GM12878 (cell line): ENCODE measurements around the gene SMC3. TPM values are rescaled to one million over a fixed set of nuclear protein-coding genes. Genes with fewer than 3 reads are reported as not detected.

Experiments
- BCL11A ChIP-seq: IDR thresholded peaks from 2 replicates; pipeline ENCODE4 v1.6.1; 2011; ENCODE audit warnings: low read depth, low read length
- EED ChIP-seq: sonication (generic); IDR thresholded peaks from 2 replicates; pipeline ENCODE4 v1.6.1; 2016; ENCODE audit warnings: antibody characterized with exemption, low read depth
- GABPA ChIP-seq: IDR thresholded peaks from 2 replicates; pipeline ENCODE4 v1.6.1; 2014; ENCODE audit warnings: antibody characterized with exemption, low read depth, mild to moderate bottlenecking, inconsistent platforms
- SMARCA5 ChIP-seq: fragments of 450-650 bp; IDR thresholded peaks from 2 replicates; pipeline ENCODE4 v1.6.1; 2017; ENCODE audit warnings: mild to moderate bottlenecking
- polyA plus RNA-seq, 11 experiments: library from polyadenylated mRNA; depleted of rRNA in 4 of 11; unstranded in 6 of 11; stranded (reverse) in 5 of 11; fragments of >200 nt; fragmentation: Nextera tagmentation in 4 of 11; fragmentation: Illumina TruSeq in 1 of 11; extraction: Ambion mirVana in 4 of 11; extraction: Trizol in 1 of 11; gene quantifications; 1 replicate in 1 of 11; 2 replicates in 10 of 11; pipeline versions ENCODE4 v1.2.1 to v1.2.3, GENCODE V29; 2011 to 2016; ENCODE audit warnings: inconsistent platforms in 2 of 11, missing spikeins in 2 of 11, low read depth in 1 of 11
- total RNA-seq, 4 experiments: library from RNA; depleted of rRNA in 3 of 4; stranded (reverse); fragments of >200 nt in 3 of 4; fragmentation: Illumina TruSeq in 1 of 4; extraction: Trizol in 1 of 4; gene quantifications; 2 replicates each; pipeline versions ENCODE4 v1.2.1 to v1.2.3, GENCODE V29; 2013 to 2021
- TF ChIP-seq, protein P1 (sequence below): IDR thresholded peaks from 2 replicates; pipeline ENCODE4 v1.6.1; 2011; ENCODE audit warnings: low read depth, mild to moderate bottlenecking, low read length, moderate library complexity, borderline replicate concordance; ENCODE audit errors: extremely low read depth
- TF ChIP-seq, protein P2 (sequence below): IDR thresholded peaks from 2 replicates; pipeline ENCODE4 v1.6.1; 2011; ENCODE audit warnings: low read depth, low read length, improper control_type of control experiment, borderline replicate concordance
- TF ChIP-seq, protein P3 (sequence below): fragments of 450-650 bp; formaldehyde crosslinking; IDR thresholded peaks from 2 replicates; pipeline ENCODE4 v1.4.0; 2022; ENCODE audit warnings: mild to moderate bottlenecking, moderate library complexity
- TF ChIP-seq, protein P4 (sequence below): fragments of 450-650 bp; IDR thresholded peaks from 2 replicates; pipeline ENCODE4 v1.6.1; 2017; ENCODE audit warnings: antibody characterized with exemption, mild to moderate bottlenecking, moderate library complexity
- TF ChIP-seq, protein P5 (sequence below): fragments of 450-650 bp; IDR thresholded peaks from 2 replicates; pipeline ENCODE4 v1.6.1; 2018; ENCODE audit warnings: borderline replicate concordance, mild to moderate bottlenecking; ENCODE audit not compliant: partially characterized antibody
- TF ChIP-seq, protein P6 (sequence below), 3 experiments: IDR thresholded peaks in 2 of 3; conservative IDR thresholded peaks in 1 of 3; 2 replicates each; pipeline ENCODE4 v1.5.1; 2011; ENCODE audit warnings: low read depth in 3 of 3, low read length in 3 of 3, mild to moderate bottlenecking in 3 of 3, control low read depth in 2 of 3, moderate library complexity in 2 of 3, inconsistent platforms in 1 of 3, mixed read lengths in 1 of 3; ENCODE audit not compliant: control insufficient read depth in 2 of 3, insufficient read depth in 1 of 3; ENCODE audit errors: extremely low read depth in 1 of 3
- TF ChIP-seq, protein P7 (sequence below): fragments of 450-650 bp; IDR thresholded peaks from 2 replicates; pipeline ENCODE4 v1.6.1; 2017; ENCODE audit warnings: borderline replicate concordance

The SMC3 gene
- total and polyA plus RNA-seq, 10 of the 15 experiments (the other 5 are each of a cell fraction or from before 2014, with no cell fraction given): 30.4 to 123 (median 48.3) TPM

DNA sequence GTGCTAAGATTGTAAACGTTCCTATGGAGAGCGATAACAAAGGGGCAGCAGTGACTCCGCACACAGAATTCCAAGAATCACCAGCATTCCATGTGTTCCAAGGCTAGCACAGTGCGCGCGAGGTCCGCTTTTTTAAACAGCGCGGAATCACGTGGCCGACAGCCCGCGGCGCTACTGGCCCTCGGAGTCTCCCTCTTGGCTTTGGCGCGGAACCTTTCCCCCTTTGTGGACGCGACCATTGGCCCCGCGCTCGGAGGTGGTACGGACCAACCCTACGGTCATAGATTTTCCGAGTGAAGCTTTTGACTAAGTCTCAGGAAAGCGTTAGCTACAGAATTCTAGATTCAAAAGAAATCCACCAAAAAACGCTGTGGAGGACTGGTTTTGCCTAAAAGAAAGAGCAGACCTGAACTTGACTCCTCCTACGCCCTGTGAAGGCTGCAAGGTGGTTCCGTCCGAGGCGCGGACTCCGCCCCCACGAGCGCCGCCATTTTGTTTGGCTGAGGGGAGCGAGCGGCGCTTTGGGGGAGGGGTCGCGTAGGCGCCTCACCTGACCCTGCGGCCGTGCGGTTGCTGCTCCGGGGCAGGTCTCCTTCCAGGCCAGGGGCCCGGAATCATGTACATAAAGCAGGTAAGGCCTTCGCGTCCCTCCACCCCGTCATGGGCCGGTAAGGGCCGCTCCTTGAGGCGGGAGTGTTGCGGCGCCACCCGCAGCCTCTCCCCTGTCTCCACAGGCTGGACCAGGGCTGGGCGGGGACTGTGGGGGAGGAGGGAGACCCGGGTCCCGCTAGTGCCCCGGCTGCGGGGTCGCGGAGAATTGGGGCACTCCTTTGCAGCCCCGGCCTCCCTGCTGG lies at the start of gene SMC3 (continued):
- TF ChIP-seq, protein P1, sequence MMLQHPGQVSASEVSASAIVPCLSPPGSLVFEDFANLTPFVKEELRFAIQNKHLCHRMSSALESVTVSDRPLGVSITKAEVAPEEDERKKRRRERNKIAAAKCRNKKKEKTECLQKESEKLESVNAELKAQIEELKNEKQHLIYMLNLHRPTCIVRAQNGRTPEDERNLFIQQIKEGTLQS: peak; percentile 74; the same call in 1 of the 2 replicates
- TF ChIP-seq GABPA (no peak), EED (peak; percentile 52), SMARCA5 (no peak), BCL11A (0 out of 2 replicates have a peak, but pooled peaks have one; percentile 13)
- TF ChIP-seq, protein P2, sequence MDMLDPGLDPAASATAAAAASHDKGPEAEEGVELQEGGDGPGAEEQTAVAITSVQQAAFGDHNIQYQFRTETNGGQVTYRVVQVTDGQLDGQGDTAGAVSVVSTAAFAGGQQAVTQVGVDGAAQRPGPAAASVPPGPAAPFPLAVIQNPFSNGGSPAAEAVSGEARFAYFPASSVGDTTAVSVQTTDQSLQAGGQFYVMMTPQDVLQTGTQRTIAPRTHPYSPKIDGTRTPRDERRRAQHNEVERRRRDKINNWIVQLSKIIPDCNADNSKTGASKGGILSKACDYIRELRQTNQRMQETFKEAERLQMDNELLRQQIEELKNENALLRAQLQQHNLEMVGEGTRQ: peak; percentile 79
- TF ChIP-seq, protein P3, sequence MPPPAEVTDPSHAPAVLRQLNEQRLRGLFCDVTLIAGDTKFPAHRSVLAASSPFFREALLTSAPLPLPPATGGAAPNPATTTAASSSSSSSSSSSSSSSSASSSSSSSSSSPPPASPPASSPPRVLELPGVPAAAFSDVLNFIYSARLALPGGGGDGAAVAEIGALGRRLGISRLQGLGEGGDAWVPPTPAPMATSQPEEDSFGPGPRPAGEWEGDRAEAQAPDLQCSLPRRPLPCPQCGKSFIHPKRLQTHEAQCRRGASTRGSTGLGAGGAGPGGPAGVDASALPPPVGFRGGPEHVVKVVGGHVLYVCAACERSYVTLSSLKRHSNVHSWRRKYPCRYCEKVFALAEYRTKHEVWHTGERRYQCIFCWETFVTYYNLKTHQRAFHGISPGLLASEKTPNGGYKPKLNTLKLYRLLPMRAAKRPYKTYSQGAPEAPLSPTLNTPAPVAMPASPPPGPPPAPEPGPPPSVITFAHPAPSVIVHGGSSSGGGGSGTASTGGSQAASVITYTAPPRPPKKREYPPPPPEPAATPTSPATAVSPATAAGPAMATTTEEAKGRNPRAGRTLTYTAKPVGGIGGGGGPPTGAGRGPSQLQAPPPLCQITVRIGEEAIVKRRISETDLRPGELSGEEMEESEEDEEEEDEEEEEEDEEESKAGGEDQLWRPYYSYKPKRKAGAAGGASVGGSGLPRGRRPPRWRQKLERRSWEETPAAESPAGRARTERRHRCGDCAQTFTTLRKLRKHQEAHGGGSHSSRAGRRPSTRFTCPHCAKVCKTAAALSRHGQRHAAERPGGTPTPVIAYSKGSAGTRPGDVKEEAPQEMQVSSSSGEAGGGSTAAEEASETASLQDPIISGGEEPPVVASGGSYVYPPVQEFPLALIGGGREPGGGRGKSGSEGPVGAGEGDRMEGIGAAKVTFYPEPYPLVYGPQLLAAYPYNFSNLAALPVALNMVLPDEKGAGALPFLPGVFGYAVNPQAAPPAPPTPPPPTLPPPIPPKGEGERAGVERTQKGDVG (CRISPR knock-in tag): no peak
- TF ChIP-seq, protein P4, sequence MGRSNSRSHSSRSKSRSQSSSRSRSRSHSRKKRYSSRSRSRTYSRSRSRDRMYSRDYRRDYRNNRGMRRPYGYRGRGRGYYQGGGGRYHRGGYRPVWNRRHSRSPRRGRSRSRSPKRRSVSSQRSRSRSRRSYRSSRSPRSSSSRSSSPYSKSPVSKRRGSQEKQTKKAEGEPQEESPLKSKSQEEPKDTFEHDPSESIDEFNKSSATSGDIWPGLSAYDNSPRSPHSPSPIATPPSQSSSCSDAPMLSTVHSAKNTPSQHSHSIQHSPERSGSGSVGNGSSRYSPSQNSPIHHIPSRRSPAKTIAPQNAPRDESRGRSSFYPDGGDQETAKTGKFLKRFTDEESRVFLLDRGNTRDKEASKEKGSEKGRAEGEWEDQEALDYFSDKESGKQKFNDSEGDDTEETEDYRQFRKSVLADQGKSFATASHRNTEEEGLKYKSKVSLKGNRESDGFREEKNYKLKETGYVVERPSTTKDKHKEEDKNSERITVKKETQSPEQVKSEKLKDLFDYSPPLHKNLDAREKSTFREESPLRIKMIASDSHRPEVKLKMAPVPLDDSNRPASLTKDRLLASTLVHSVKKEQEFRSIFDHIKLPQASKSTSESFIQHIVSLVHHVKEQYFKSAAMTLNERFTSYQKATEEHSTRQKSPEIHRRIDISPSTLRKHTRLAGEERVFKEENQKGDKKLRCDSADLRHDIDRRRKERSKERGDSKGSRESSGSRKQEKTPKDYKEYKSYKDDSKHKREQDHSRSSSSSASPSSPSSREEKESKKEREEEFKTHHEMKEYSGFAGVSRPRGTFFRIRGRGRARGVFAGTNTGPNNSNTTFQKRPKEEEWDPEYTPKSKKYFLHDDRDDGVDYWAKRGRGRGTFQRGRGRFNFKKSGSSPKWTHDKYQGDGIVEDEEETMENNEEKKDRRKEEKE: peak; percentile 98
- TF ChIP-seq, protein P5, sequence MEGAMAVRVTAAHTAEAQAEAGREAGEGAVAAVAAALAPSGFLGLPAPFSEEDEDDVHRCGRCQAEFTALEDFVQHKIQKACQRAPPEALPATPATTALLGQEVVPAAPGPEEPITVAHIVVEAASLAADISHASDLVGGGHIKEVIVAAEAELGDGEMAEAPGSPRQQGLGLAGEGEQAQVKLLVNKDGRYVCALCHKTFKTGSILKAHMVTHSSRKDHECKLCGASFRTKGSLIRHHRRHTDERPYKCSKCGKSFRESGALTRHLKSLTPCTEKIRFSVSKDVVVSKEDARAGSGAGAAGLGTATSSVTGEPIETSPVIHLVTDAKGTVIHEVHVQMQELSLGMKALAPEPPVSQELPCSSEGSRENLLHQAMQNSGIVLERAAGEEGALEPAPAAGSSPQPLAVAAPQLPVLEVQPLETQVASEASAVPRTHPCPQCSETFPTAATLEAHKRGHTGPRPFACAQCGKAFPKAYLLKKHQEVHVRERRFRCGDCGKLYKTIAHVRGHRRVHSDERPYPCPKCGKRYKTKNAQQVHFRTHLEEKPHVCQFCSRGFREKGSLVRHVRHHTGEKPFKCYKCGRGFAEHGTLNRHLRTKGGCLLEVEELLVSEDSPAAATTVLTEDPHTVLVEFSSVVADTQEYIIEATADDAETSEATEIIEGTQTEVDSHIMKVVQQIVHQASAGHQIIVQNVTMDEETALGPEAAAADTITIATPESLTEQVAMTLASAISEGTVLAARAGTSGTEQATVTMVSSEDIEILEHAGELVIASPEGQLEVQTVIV: peak; percentile 91
- TF ChIP-seq, protein P6, sequence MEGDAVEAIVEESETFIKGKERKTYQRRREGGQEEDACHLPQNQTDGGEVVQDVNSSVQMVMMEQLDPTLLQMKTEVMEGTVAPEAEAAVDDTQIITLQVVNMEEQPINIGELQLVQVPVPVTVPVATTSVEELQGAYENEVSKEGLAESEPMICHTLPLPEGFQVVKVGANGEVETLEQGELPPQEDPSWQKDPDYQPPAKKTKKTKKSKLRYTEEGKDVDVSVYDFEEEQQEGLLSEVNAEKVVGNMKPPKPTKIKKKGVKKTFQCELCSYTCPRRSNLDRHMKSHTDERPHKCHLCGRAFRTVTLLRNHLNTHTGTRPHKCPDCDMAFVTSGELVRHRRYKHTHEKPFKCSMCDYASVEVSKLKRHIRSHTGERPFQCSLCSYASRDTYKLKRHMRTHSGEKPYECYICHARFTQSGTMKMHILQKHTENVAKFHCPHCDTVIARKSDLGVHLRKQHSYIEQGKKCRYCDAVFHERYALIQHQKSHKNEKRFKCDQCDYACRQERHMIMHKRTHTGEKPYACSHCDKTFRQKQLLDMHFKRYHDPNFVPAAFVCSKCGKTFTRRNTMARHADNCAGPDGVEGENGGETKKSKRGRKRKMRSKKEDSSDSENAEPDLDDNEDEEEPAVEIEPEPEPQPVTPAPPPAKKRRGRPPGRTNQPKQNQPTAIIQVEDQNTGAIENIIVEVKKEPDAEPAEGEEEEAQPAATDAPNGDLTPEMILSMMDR (IDR thresholded peaks at IDR 0.05 in 2 of 3, conservative IDR thresholded peaks at IDR 0.05 in 1 of 3; ENCODE audit: control insufficient read depth in 2 of 3, extremely low read depth in 1 of 3, insufficient read depth in 1 of 3, low read depth in 3 of 3, low read length in 3 of 3): no peak
- TF ChIP-seq, protein P7, sequence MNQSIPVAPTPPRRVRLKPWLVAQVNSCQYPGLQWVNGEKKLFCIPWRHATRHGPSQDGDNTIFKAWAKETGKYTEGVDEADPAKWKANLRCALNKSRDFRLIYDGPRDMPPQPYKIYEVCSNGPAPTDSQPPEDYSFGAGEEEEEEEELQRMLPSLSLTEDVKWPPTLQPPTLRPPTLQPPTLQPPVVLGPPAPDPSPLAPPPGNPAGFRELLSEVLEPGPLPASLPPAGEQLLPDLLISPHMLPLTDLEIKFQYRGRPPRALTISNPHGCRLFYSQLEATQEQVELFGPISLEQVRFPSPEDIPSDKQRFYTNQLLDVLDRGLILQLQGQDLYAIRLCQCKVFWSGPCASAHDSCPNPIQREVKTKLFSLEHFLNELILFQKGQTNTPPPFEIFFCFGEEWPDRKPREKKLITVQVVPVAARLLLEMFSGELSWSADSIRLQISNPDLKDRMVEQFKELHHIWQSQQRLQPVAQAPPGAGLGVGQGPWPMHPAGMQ: no peak
